ENCODE results near the gene ZNF532.
"Not testable (repeated sequence)": the region's sequence is repeated elsewhere in the genome, so short reads cannot be mapped to it uniquely, and the experiment has no call there.

The ZNF532 gene

DNA sequence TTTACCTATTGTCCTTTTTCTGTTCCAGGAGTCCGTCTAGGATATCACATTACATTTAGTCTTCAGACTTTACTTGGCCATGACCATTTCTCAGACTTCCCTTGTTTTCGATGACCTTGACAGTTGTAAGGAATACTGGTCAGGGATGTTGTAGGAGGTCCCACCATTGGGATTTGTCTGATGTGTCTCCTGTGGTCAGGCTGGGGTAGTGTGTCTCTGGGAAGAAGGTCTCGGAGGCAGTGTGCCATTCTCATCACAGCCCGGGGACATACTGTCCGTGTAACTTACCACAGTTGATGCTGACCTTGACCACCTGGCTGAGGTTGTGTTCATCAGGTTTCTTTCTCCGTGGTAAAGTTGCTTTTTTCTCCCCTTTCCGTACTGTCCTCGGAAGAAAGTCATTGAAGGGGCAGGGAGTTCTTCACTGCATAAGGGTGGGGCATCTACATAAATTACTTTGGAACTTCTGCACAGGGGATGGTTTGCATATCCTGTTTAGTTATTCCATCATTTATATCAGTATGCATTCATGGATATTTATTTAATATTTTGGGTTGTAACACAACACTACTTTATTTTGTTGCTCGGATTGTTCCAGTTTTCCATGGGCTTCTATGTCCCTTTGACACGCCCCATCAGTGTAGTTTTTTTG, 41.2 kb downstream of the ZNF532 start:
- DNase-seq = no peak

GRCh38 chr18:58908006-58908405, 43.3 kb downstream of the ZNF532 start:
- no peak for DNase-seq

- DNase-seq = no peak
Measured at GRCh38 chr18:58909521-58909920, 44.8 kb downstream of the ZNF532 start.

DNA sequence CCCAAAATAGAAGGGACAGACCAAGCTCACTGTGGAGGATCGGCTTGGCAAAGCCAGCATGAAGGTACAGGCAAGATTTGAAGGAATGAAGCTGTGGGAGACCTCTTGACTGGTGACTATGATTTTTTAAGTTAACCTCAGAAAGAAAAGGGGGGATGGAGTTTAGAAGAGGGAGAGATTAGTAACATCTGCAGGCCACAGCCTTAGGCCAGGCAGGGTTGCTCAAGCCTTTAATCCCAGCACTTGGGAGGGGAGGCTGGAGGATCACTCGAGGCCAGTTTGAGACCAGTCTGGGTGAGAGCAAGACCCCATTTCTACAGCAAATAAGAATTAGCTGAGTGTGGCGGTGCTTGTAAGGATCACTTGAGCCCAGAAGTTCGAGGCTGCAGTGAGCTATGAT, 46.6 kb downstream of the ZNF532 start:
- no peak for DNase-seq

- DNase-seq = no peak
Measured at GRCh38 chr18:58911766-58912165, 47.1 kb downstream of the ZNF532 start.

DNA sequence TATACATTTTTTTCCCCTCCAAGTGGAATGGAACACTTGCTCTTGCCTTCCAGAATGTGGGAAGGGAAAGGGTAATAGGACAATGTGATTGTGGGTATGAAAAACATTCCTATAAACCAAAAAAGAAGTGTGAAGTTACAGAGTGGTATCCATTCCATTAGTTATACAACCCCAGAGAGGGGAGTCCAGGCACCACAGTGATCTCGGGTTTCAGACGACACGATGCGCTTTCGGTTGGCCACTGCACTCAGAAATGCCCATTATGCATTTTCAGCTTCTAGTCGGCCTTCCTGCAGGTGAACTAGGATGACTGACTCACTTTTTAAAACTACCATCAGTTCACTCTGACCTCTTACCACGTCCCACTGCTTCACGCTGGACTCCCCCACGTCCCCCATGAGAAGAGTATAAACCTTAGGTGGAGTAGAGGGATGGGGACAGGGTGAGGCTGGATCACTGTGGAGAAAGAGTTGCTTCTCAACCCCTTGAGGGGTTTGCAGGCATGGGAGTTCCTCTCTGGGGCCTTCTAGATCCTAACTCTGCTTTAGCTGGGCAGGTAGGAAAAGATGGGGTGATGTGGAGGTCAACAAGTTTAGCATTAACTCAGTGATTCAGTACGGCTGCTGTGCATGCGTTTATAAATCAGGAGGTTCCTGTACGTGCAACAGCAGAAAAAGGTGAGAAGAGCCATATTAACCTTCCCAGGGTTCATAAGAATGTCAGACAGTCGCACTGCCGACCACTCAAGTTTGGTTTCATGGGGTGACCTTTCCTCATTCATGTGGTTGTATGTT, 50.5 kb downstream of the ZNF532 start:
- no peak for DNase-seq

GRCh38 chr18:58915995-58916394, 51.3 kb downstream of the ZNF532 start:
- no peak for DNase-seq

DNA sequence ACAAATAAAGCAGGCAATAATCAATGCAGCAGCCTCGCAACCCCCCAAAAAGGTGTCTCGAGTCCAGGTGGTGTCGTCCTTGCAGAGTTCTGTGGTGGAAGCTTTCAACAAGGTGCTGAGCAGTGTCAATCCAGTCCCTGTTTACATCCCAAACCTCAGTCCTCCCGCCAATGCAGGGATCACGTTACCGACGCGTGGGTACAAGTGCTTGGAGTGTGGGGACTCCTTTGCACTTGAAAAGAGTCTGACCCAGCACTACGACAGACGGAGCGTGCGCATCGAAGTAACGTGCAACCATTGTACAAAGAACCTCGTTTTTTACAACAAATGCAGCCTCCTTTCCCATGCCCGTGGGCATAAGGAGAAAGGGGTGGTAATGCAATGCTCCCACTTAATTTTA, 55.3 kb downstream of the ZNF532 start:
- not testable (repeated sequence) for DNase-seq

DNA sequence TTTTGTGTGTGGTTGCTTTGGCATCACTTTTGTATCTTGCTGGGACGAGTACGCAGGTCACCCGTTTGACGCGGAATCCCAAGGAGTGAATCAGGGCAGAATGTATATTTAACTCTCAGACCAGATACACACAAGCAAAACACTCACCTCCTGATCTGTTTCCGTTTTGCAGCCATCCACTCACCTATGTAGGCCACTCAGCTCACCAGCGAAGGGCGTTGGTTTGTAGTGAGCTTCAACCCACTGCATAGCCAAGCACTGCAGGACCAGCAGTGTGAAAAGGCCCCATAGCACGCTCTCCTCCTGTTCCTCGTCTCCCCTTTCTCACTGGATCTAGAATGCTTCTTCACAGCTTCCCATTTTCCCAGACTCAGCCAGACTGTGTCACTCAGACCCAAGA, 58.3 kb downstream of the ZNF532 start:
- no peak for DNase-seq

DNA sequence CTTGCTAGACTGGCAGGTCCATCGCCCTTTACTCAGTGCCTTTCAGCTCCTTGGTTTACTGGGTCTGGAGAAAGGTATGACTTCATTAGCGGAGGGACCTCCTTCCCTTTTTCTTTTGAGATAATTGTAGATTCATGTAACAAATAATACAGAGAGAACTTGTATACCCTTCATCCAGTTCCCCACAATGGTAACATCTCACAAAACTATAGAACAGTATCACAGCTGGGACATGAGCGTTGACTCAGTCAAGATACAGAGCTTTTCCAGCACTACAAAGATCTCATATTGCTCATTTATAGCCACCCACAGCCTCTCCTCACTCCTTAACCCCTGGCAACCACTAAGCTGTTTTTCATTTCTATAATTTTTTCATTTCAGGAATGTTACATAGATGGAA, 59.8 kb downstream of the ZNF532 start:
- DNase-seq = no peak

- no peak for DNase-seq
Measured at GRCh38 chr18:58927659-58928058, 63.0 kb downstream of the ZNF532 start.

GRCh38 chr18:58928386-58928785, 63.7 kb downstream of the ZNF532 start:
- DNase-seq = no peak

DNA sequence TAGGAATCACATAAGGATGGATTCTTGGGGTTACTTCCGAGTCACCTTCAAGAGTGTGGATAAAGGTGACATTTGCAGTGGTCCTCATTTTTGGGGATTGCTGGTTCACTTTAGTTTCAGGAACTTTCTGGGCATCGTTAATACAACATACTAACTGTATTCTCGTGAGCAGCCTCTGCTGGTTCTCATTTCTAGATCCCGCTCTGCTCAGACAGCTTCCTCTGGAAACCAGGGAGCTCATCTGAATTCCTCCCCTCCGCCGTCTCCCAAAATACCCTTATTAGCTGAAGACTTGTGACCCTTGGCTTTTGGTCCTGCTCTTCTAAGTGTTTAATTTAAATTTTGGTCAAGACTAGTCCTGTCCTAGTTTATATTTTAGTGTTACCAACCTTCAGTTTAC, 64.5 kb downstream of the ZNF532 start:
- no peak for DNase-seq

DNA sequence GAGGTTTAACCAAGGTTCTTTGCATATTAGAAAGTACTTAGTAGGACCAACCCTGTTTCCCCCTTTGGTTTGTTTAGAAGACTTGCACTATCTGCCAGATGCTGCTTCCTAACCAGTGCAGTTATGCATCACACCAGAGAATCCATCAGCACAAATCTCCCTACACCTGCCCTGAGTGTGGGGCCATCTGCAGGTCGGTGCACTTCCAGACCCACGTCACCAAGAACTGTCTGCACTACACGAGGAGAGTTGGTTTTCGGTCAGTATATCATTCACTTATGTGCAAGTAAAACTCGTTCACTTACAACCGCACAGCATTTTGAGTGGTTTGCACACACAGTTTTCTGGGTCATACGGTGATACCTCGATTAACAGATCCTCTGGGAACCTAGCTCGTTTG, 69.7 kb downstream of the ZNF532 start:
- DNase-seq = no peak

DNA sequence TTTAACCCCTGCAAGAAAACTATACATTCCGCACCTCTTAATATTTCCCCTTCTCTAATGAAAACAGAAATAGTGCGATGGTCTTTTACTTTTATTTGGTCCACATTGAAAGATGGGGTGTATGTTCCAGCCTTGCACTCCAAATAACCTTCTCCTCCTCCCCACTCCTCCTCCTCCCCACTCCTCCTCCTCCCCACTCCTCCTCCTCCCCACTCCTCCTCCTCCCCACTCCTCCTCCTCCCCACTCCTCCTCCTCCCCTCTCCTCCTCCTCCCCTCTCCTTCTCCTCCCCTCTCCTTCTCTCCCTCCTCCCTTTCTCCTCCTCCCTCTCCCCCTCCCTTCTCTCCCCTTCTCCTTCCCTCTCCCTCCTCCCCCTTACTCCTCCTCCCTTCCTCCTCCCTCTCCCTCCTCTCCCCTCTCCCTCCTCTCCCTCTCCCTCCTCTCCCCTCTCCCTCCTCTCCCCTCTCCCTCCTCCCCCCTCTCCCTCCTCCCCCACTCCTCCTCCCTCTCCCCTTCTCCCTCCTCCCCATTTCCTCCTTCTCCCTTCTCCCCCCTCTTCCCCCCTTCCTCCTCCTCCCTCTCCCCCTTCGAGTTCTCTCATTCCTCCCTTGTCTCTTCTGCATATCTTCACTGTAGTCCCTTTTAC, 70.4 kb downstream of the ZNF532 start:
- DNase-seq = no peak

DNA sequence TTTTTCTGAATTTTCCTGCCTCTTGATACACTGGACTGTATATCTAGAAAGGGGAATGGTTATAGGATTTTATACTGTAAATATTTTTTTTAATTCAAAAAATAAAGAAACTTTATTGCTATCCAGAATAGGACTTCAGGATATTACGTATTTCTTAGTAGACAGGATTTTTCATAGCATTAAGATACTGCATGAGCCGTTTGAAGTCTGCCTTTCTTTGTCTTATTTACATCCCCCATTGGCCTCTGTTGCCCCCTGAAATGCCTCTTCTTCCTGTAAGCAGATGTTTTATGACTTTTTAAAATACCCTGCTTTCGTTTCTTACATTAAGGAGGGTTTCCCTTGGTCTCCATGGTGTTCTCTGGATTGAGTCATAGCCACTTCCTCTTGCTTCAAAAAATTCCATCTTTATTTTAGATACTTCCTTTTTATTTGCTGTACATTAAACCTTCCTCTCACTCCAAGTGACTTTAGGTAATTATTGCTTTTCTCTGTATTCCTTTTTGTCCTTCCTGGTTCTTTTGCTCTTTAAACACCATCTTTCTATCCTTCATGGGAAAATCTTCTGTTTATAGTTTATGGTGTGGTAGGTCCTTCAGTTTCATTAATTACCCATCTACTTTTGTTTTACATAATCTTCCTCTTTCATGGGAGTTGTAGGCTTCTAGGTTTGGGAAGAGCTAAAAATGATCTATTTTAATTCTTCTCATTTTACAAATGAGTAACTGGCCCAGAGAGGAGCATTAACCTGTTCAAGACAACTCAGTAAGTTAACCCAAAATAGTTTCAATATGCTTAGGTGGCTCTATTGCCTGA, 72.6 kb downstream of the ZNF532 start:
- DNase-seq = no peak

GRCh38 chr18:58937887-58938267, 73.2 kb downstream of the ZNF532 start:
- no peak for DNase-seq

- no peak for DNase-seq
Measured at GRCh38 chr18:58941426-58942099, 76.9 kb downstream of the ZNF532 start.

DNA sequence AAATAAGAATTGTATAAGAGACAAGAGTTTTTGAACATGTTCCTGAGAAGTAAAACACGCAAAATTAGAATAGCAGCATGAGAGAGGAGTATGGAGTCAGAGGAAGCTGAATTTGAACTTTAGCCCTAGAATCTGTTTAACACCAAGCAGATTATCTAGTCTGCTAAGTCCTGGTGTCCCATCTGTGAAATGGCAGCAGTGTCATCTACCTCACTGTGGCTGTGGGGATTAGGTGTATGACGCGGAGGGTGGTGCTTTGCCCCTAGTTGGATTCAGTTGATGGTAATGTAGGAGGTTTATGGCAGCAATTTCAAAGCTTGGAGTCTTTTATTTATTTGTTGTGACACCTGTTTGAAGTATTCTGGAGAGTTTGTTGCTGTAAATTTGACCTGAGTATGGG, 79.2 kb downstream of the ZNF532 start:
- DNase-seq = no peak

DNA sequence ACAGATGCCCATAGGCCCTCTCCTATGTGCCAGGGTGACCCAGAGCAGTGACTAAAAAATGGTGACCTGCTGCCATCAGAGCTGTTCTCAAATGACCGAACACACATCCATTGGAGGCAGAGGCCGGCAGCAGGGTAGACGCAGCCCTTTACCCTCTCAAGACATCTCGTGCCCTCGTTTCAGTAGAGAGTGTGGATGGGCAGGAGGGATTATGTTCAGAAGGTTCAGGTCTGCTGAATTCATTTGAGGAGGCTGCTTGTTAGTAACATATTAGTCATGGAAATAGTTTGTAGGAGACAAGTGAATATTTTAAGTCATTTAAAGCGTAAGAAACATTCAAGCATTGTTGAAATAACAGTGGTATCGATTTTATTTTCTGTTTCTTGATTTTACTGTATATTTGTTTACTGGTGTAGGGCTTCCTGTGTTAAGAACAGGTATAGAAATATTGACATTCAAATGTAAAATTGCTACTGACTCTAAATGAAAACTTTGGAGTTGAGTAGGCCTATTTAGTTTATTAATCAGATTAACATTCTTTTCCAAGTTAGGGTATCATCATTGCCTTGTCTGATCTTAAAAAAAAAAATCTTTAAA, 82.6 kb downstream of the ZNF532 start:
- no peak for DNase-seq

DNA sequence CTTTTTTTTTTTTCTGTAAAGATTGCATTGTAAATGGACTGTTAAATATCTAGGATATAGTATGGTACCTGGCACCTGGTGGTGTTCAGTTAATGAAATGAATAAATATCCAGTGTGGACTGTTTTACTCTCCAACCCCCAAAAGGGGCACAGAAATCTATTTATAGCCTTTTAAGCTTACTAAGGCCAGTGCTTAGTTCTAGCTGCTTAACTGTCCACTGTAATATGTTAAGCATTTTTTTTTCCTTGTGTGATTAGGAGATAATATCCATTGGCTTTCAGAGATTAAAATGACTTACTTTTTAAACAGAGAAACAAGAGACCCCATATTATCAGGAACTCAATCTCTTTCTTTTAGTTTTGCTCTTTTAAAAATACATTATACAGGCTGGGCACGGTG, 84.4 kb downstream of the ZNF532 start:
- no peak for DNase-seq

DNA sequence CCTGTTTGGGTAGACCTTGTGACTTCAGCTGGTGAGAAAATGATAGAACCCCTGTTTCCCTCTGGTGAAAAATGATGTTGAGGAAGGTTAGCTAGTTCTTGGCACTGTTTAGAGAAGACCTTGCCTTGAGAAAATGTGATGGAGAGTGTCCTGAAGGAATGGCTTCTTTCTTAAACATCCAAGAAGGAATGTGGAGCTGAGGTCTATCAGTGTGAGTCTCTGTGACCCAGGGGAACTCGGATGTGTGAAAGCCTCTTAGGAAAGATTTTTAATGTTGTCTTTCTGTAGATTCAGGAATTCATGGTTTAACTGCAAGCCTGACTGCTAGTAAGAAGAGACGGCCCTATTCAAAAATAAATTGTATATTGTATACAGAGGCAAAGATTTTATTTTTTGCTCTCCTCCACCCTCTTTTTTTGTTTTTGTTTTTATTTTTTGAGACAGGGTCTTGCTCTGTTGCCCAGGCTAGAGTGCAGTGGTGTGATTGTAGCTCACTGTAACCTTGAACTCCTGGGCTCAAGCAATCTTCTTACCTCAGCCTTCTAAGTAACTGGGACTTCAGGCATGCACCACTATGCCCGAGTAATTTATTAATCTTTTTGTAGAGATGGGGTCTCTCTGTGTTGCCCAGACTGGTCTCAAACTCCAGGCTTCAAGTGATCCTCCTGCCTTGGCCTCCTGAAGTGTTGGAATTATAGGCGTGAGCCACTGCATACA, 87.5 kb downstream of the ZNF532 start:
- no peak for DNase-seq
